Measurements from ENCODE around the gene PLAU. TPM values are rescaled to one million over a fixed set of nuclear protein-coding genes. Genes with fewer than 3 reads are reported as not detected.

PLAU gene
- total RNA-seq, 6 experiments from 2014 or later, result 0.24 to 4.3 (median 0.87) TPM

DNA sequence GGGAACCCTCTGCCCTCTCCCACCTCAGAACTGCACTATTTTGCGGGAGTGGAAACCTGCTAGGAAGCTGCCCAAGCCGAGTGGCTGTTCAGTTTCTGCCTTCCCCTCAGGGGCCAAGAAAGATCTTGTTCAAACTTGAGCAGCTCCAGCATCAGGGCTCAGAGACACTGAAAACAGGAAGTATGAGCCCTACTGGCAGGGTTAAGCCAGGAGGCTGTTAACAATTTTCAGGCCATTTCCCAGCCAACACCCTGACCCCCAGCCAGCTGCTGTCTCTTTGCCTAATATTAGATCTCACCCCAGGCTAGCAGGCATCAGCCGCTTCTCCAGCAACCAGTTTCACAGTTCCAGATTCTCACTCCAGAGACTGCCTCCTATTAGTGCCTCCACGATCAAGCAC is 9.2 kb downstream of the PLAU start:
- intact Hi-C loops (cut with DNase I), result no loop called here
- no peaks in the 10 kb centered on the region for H3K27me3 ChIP-seq
- H3K27ac ChIP-seq, result peak overlapping the region in 2 of 3 donors; percentile 28 to 29
- no peaks in the 10 kb centered on the region for H3K9me3 ChIP-seq
- DNase-seq, result no peak
- 59% methylated on average over 4 of the region's 4 CpGs for WGBS (ENCODE audit: insufficient coverage, low coverage, low lambda C conversion rate, missing lambda C conversion rate)
- peaks cover 0 to 5% (median 0%) of the 10 kb centered on the region in 4 donors for H3K4me1 ChIP-seq
- no peak overlapping the region for H3K4me3 ChIP-seq
- TF ChIP-seq, protein P1, sequence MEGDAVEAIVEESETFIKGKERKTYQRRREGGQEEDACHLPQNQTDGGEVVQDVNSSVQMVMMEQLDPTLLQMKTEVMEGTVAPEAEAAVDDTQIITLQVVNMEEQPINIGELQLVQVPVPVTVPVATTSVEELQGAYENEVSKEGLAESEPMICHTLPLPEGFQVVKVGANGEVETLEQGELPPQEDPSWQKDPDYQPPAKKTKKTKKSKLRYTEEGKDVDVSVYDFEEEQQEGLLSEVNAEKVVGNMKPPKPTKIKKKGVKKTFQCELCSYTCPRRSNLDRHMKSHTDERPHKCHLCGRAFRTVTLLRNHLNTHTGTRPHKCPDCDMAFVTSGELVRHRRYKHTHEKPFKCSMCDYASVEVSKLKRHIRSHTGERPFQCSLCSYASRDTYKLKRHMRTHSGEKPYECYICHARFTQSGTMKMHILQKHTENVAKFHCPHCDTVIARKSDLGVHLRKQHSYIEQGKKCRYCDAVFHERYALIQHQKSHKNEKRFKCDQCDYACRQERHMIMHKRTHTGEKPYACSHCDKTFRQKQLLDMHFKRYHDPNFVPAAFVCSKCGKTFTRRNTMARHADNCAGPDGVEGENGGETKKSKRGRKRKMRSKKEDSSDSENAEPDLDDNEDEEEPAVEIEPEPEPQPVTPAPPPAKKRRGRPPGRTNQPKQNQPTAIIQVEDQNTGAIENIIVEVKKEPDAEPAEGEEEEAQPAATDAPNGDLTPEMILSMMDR (IDR thresholded peaks at IDR 0.05), result no peak
- no peaks in the 10 kb centered on the region for H3K36me3 ChIP-seq
- peak; percentile 46 to 76 (median 64) for ATAC-seq

DNA sequence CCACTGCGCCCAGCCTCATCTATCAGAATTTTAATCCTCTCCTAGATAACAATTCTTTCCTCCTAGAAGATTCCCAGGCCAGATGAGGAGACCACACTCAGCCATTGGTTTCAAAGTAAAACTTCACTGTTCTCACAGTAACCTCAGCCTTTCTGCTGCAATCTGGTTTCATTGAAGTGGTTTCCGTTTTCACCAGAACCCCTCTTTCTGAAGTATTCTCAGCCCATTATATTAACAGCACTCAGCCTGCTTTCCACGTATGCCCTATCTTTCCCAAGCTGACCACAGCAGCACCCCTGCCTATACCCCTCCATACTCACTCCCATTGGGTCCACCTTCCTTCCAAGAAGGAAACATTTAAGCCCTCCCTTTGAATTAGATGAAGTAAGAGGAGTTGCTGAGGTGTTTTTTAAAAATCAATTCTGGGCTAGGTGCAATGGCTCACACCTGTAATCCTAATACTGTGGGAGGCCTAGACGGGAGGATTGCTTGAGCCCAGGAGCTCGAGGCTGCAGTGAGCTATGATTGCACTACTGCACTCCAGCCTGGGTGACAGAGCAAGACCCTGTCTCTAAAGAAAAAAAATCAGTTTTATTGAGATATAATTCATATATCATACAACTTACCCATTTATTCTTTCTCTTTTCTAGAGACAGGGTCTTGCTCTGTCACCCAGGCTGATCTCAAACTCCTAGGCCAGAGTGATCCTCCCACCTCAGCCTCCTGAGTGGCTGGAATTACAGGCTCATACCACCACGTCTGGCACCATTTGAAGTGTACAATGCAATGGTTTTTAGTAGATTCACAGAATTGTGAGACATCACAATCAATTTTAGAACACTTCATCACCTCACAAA is 11.3 kb downstream of the PLAU start:
- TF ChIP-seq POLR2A (IDR thresholded peaks at IDR 0.05), result no peak
- TF ChIP-seq, protein P1 (IDR thresholded peaks at IDR 0.05), result no peak
- Histone ChIP-seq H3K4me1 (peaks cover 0 to 3% (median 0%) of the 10 kb centered on the region in 4 donors), H3K4me3 (no peak overlapping the region), H3K36me3 (no peaks in the 10 kb centered on the region), H3K27ac (no peak overlapping the region), H3K27me3 (no peaks in the 10 kb centered on the region), H3K9me3 (no peaks in the 10 kb centered on the region)
- 65% methylated on average over 6 of the region's 6 CpGs for WGBS (ENCODE audit: insufficient coverage, low coverage, low lambda C conversion rate, missing lambda C conversion rate)
- no peak for DNase-seq
- no peak for ATAC-seq
- intact Hi-C loops (cut with DNase I), result no loop called here

DNA sequence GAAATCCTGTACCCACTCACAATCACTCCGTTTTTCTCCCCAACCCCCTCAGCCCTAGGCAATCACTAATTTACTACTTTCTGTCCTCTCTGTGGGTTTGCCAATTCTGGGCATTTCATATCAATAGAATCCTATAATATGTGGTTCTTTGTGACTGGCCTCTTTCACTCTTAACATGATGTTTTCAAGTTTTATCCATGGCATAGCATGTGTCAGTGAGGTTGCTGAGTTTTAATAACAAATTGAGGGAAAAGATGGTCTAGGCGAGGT is 11.9 kb downstream of the PLAU start:
- H3K36me3 ChIP-seq, result no peaks in the 10 kb centered on the region
- 63% methylated on average over 2 of the region's 2 CpGs for WGBS (ENCODE audit: insufficient coverage, low coverage, low lambda C conversion rate, missing lambda C conversion rate)
- no peak for DNase-seq
- ATAC-seq, result no peak
- H3K27ac ChIP-seq, result no peak overlapping the region
- intact Hi-C loops (cut with DNase I), result no loop called here
- TF ChIP-seq, protein P1 (IDR thresholded peaks at IDR 0.05), result no peak
- no peak for TF ChIP-seq POLR2A (IDR thresholded peaks at IDR 0.05)
- no peak overlapping the region for H3K4me3 ChIP-seq
- H3K27me3 ChIP-seq, result no peaks in the 10 kb centered on the region
- H3K4me1 ChIP-seq, result no peaks in the 10 kb centered on the region
- H3K9me3 ChIP-seq, result no peaks in the 10 kb centered on the region

- intact Hi-C loops (cut with DNase I), result no loop called here
- Histone ChIP-seq H3K27ac (no peak overlapping the region), H3K4me3 (no peak overlapping the region), H3K9me3 (no peaks in the 10 kb centered on the region), H3K36me3 (no peaks in the 10 kb centered on the region), H3K27me3 (no peaks in the 10 kb centered on the region), H3K4me1 (no peaks in the 10 kb centered on the region)
- 57% methylated on average over 2 of the region's 4 CpGs for WGBS (ENCODE audit: insufficient coverage, low coverage, low lambda C conversion rate, missing lambda C conversion rate)
- DNase-seq, result no peak
- no peak for ATAC-seq
- TF ChIP-seq, protein P1 (IDR thresholded peaks at IDR 0.05), result no peak
- TF ChIP-seq POLR2A (IDR thresholded peaks at IDR 0.05), result no peak
These were observed 13.1 kb downstream of the PLAU start for GRCh38 chr10:73923935-73924598.
